Activated CD4-positive, alpha-beta T cell treated with anti-CD3 and anti-CD28 coated beads for 4 hours (primary cell): ENCODE data around the gene DMPK.
"Not testable (repeated sequence)": the region's sequence is repeated elsewhere in the genome, so short reads cannot be mapped to it uniquely, and the experiment has no call there.

Experiments
- DNase-seq, 2 donors: peaks; one replicate each; pipeline ENCODE4 v3.0.0-alpha.2; 2020

The DMPK gene

GRCh38 chr19:45767881-45768654 lies 14.2 kb downstream of the DMPK start:
- no peak for DNase-seq

DNA sequence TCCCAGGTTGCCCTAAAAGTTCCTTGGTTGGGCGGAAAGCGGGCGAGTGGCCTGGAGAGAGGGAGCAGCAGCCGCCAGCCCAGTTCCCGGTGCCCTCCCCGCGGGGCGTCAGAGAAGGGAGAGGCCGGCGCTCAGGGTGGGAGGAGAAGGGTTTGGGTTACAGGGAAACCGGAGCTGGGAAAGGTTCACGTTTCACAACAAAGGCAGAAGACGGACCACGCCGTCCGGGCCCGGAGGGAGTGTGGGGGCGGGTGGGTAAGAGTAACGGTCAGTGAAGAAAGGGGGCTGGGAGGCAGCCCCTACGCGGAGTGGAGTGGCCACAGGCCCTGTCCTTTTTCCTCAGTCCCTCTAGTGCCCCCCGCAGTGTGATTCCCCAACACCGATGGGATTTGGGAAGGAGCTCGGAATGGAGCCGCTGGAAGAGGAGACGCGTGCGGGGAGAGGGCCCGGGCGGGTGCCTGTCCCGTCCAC lies 14.8 kb downstream of the DMPK start:
- DNase-seq = no peak

- DNase-seq = no peak
These were observed 15.4 kb downstream of the DMPK start for GRCh38 chr19:45766869-45767346.

GRCh38 chr19:45766296-45766868 lies 15.9 kb downstream of the DMPK start:
- no peak for DNase-seq

- DNase-seq = no peak
These were observed 16.5 kb downstream of the DMPK start for GRCh38 chr19:45765702-45766295.

GRCh38 chr19:45764945-45765701 lies 17.2 kb downstream of the DMPK start:
- DNase-seq = no peak

GRCh38 chr19:45764475-45764874 lies 17.8 kb downstream of the DMPK start:
- DNase-seq = no peak

- no peak for DNase-seq
These were observed 18.5 kb downstream of the DMPK start for GRCh38 chr19:45763691-45764294.

GRCh38 chr19:45762870-45763631 lies 19.2 kb downstream of the DMPK start:
- no peak for DNase-seq

- DNase-seq = no peak
These were observed 20.6 kb downstream of the DMPK start for GRCh38 chr19:45761714-45762113.

GRCh38 chr19:45758921-45759320 lies 23.4 kb downstream of the DMPK start:
- no peak for DNase-seq

DNA sequence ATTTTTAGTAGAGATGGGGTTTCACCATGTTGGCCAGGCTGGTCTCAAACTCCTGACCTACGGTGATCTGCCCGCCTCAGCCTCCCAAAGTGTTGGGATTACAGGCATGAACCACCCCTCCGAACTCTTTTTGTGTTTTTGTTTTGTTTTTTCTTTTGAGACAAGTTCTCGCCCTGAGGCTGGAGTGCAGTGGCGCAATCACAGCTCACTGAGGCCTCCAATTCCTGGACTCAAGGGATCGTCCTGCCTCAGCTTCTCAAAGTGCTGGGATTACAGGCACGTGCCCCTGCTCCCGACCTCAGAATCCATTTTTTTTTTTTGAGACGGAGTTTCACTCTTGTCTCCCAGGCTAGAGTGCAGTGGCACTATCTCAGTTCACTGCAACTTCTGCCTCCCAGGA lies 24.6 kb downstream of the DMPK start:
- no peak for DNase-seq

DNA sequence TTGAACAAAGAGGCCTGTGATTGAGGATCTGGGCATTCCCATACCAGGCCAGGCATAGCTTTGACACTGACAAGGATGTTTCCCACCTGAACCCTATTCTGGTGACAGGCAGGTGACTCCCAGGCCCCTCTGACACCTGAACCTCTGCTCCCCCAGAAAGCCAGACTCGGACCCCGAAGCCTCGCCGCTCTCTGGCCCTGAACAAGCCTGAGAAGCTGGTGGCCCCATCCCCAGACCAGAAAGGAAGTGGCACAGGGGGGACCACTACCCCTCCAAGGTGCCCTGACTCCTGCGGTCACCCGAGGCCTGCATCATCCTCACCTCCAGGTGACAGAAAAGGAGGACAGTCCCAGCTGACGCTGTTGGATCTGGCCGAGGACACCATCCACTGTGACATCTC lies 28.0 kb downstream of the DMPK start:
- DNase-seq = no peak

DNA sequence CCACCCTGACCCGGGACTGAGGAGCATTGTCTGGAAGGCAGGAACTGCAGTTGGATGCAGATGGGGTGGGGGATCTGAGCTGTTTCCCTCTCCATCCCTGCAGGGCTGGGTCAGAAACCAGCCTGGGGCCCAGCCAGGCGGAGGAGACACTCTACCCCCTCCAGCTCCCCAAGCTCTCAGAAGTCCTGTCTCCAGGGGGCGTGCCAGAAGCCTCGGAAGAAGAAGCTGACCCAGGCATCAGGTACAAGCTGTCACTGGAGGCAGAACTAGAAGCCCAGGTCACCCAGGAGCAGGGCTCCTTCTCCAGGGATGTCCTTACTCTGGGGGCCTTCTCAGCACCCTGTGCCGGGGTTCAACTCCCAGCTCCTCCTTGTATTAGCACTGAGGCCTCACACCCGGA lies 28.7 kb downstream of the DMPK start:
- no peak for DNase-seq

- DNase-seq = no peak
These were observed 29.7 kb downstream of the DMPK start for GRCh38 chr19:45752639-45753038.

DNA sequence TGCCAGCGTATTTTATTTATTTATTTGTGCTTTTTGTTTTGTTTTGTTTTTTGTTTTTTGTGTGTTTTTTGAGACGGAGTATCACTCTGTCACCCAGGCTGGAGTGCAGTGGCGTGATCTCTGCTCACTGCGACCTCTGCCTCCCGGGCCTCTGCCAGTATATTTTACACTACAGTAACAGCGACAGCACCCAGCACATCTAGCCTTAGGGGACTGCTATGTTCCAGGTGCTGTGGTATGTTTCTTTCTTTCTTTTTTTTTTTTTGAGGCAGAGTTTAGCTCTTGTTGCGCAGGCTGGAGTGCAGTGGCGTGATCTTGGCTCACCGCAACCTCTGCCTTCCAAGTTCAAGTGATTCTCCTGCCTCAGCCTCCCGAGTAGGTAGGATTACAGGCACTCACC lies 30.8 kb downstream of the DMPK start:
- not testable (repeated sequence) for DNase-seq

GRCh38 chr19:45747513-45747912 lies 34.8 kb downstream of the DMPK start:
- no peak for DNase-seq

DNA sequence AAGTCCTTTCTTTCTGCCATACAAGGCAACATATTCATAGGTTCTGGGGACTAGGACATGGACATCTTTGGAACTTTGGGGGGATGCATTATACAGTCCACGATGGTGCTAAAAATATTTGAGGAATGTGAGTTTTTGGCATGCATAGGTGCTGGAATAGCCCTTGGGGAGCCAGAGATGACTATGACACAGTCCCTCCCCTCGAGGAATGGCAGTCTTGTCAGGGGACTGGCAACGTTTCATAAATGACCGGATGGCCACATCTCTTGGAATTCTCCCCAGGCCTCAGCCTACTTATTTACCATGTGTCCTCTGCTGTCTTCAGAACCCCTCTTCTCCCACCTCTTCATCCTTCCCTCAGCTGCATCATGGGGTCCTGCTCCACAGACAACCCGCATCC lies 35.4 kb downstream of the DMPK start:
- no peak for DNase-seq

DNA sequence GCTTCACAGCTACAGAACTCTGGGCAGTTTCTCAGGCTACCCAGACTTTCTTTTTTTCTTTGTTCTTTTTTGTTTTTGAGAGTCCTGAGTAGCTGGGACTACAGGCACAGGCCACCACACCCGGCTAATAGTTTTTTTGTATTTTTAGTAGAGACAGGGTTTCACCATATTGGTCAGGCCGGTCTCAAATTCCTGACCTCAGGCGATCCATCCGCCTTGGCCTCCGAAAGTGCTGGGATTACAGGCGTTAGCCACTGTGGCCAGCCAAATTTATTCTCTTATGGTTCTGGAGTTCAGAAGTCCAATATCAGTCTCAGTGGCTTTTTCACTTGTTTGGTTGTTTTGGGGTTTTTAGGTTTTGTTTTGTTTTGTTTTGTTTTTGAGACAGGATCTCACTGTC lies 36.7 kb downstream of the DMPK start:
- no peak for DNase-seq

DNA sequence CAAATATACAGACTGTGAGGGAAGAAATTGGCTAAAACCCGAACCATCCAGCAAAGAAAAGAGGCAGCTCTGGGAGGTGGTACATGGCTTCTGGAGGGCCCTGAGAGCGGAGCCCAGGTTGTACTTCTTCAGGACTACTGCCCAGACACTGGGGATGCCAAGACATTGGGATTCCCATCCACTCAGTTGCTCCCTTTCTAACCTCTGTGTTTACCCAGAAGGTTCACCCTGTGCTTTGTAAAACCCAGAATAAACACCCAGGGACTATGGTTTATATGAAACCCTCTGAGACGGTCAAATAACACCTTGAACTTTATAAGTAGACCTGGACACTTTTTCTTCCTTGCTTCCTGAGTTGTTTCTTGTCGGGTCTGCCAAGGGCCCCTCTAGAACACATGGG lies 39.3 kb downstream of the DMPK start:
- no peak for DNase-seq

DNA sequence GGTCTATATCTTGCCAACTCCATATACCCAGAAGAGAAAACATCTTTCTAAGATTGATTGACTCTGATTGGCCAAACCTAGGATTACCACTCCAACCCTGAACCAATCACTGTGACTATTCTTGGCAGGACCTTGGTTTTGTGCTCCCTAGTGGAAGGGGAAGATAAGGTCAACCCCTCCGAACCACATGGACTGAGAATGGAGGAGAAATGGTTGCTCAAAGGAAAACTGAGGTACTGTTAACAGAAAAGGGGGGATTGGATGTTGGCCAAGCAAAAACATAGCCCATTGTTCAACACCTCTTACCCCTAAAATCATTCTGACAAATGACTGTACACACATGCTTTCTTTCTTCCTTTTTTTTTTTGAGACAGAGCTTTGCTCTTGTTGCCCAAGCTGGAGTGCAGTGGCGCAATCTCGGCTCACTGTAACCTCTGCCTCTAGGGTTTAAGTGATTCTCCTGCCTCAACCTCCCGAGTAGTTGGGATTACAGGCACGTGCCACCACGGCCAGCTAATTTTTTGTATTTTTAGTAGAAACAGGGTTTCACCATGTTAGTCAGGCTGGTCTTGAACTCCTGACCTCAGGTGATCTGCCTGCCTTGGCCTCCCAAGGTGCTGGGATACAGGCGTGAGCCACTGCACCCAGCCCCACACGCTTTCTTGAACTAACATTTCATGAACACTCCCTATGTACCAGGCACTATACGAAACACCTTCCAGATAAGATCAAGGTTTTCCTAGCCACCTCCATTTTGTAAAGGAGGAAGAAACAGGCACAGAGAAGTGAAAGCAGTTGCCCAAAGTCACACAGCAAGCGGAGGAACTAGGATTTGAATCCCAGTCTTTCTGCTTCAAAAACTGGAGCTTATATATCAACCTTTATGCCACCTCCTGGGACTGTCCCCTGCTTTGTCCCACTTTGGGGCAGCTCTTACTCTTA lies 42.5 kb downstream of the DMPK start:
- DNase-seq = no peak
